Vagina (tissue), 2 donors: ENCODE measurements around the gene NUP205. TPM values are rescaled to one million over a fixed set of nuclear protein-coding genes. Genes with fewer than 3 reads are reported as not detected.

Source experiments
- DNase-seq, 2 donors: peaks; one replicate each; pipeline ENCODE4 v3.0.0-alpha.2; 2017; ENCODE audit errors: extremely low spot score in 2 of 2
- H3K27ac ChIP-seq: fragments of 200-600 bp; sonication (generic); one replicate; pipeline ENCODE4 v1.5.1; 2019
- H3K27me3 ChIP-seq: fragments of 200-600 bp; sonication (generic); one replicate; pipeline ENCODE4 v1.5.1; 2019
- H3K36me3 ChIP-seq, 2 donors: fragments of 200-600 bp; sonication (generic); one replicate each; pipeline ENCODE4 v1.5.1; 2017 to 2019
- H3K4me1 ChIP-seq: fragments of 200-600 bp; sonication (generic); one replicate; pipeline ENCODE4 v1.5.1; 2019
- H3K4me3 ChIP-seq, 2 donors: fragments of 200-600 bp; sonication (generic); 1 replicate in 1 of 2; 2 replicates in 1 of 2; pipeline ENCODE4 v1.5.1; 2016 to 2019
- H3K9me3 ChIP-seq: fragments of 200-600 bp; sonication (generic); one replicate; pipeline ENCODE4 v1.5.1; 2019
- POLR2A ChIP-seq, 2 donors: fragments of 450-650 bp; IDR thresholded peaks; one replicate each; pipeline ENCODE4 v1.6.1; 2017; ENCODE audit warnings: antibody characterized with exemption in 2 of 2, mild to moderate bottlenecking in 2 of 2, moderate library complexity in 2 of 2
- POLR2AphosphoS5 ChIP-seq, 2 donors: sonication (generic); formaldehyde crosslinking; IDR thresholded peaks; one replicate each; pipeline ENCODE4 v1.9.0; 2017; ENCODE audit warnings: antibody characterized with exemption in 2 of 2, mild to moderate bottlenecking in 2 of 2, low read depth in 1 of 2; ENCODE audit not compliant: insufficient read depth in 1 of 2
- intact Hi-C: fragments of 100-400 bp; cut with DNase I; formaldehyde crosslinking; loops from one replicate; pipeline ENCODE4 v1.15.1; 2023
- total RNA-seq: library from RNA; depleted of rRNA; stranded (reverse); fragments of >200 nt; gene quantifications from one replicate; pipeline ENCODE4 v1.2.3, GENCODE V29; 2016
- TF ChIP-seq, protein P1 (sequence below), 3 experiments: fragments of 450-650 bp in 2 of 3; fragments of 200-600 bp in 1 of 3; sonication (generic) in 1 of 3; IDR thresholded peaks; one replicate each; pipeline ENCODE4 v1.5.1; 2017 to 2019; ENCODE audit warnings: antibody characterized with exemption in 3 of 3, mild to moderate bottlenecking in 2 of 3, moderate library complexity in 2 of 3

NUP205 gene
- total RNA-seq, 1 donor from 2014 or later, result 28.2 TPM

DNA sequence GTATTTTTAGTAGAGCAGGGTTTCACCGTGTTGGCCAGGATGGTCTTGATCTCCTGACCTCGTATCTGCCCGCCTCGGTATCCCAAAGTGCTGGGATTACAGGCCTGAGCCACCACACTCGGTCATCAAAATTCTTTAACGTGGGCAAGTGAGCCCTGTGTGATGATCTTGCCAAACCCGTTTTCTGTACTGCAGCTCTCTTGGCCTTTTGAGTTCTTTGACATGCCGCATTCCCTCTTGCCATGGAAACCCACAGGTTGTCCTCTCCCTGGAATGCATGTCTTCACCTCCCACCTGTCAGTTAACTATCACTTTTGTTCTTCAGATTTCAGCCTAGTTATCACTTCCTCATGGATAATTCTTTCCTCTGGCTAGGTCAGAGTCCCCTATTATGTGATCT, 5.0 kb downstream of the NUP205 start:
- H3K36me3 ChIP-seq, result no peaks in the 10 kb centered on the region
- intact Hi-C loops, result loop anchor here (5.0 kb wide), 1 partner anchor 280 kb away; no protein-coding TSS in a partner anchor
- no peak overlapping the region for H3K4me3 ChIP-seq
- no peak for TF ChIP-seq POLR2AphosphoS5 (IDR thresholded peaks at IDR 0.05; ENCODE audit: insufficient read depth in 1 of 2, low read depth in 1 of 2)
- no peak for TF ChIP-seq POLR2A (IDR thresholded peaks at IDR 0.05)
- TF ChIP-seq, protein P1, sequence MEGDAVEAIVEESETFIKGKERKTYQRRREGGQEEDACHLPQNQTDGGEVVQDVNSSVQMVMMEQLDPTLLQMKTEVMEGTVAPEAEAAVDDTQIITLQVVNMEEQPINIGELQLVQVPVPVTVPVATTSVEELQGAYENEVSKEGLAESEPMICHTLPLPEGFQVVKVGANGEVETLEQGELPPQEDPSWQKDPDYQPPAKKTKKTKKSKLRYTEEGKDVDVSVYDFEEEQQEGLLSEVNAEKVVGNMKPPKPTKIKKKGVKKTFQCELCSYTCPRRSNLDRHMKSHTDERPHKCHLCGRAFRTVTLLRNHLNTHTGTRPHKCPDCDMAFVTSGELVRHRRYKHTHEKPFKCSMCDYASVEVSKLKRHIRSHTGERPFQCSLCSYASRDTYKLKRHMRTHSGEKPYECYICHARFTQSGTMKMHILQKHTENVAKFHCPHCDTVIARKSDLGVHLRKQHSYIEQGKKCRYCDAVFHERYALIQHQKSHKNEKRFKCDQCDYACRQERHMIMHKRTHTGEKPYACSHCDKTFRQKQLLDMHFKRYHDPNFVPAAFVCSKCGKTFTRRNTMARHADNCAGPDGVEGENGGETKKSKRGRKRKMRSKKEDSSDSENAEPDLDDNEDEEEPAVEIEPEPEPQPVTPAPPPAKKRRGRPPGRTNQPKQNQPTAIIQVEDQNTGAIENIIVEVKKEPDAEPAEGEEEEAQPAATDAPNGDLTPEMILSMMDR (IDR thresholded peaks at IDR 0.05), result no peak
- H3K27me3 ChIP-seq, result no peaks in the 10 kb centered on the region
- no peak overlapping the region for H3K27ac ChIP-seq
- H3K9me3 ChIP-seq, result no peaks in the 10 kb centered on the region
- H3K4me1 ChIP-seq, result peaks cover 18% of the 10 kb centered on the region
- no peak for DNase-seq

DNA sequence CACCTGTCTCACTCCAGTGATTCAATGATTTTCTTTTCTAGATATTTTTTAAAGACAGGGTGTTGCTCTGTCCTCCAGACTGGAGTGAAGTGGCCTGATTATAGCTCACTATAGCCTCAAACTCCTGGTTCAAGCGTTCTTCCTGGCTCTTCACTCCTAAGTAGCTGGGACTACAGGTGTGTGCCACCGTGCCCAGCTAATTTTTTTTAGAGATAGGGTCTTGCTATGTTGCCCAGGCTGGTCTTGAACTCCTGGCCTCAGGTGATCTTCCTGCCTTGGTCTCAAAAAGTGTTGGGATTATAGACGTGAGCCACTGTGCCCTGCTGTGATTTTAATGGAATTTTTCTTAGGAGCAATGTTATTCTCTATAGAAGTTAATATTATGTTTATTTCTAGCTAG, 14.1 kb downstream of the NUP205 start:
- H3K9me3 ChIP-seq, result no peaks in the 10 kb centered on the region
- H3K27me3 ChIP-seq, result no peaks in the 10 kb centered on the region
- intact Hi-C loops, result no loop called here
- no peaks in the 10 kb centered on the region for H3K4me1 ChIP-seq
- no peak overlapping the region for H3K4me3 ChIP-seq
- peaks cover 0 to 35% of the 10 kb centered on the region in 2 donors for H3K36me3 ChIP-seq
- TF ChIP-seq POLR2A (IDR thresholded peaks at IDR 0.05) (no peak), POLR2AphosphoS5 (IDR thresholded peaks at IDR 0.05; ENCODE audit: insufficient read depth in 1 of 2, low read depth in 1 of 2) (no peak)
- TF ChIP-seq, protein P1 (IDR thresholded peaks at IDR 0.05), result no peak
- H3K27ac ChIP-seq, result no peak overlapping the region
- no peak for DNase-seq

DNA sequence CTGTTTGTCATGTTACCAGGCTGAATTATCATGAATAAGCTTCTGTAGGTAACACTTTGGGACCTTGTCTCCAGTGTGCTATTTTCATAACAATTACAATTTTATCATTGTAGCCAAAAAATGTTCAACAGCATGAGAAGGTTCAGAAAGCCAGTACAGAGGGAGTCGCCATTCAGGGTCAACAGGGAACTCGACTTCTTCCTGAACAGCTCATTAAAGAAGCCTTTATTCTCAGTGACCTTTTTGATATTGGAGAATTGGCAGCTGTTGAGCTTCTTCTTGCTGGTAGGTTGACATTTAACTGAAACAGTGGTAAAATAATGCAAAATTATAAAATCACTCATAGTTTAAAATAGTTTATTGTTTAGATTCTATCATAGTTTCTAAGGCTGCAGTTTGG, 15.8 kb downstream of the NUP205 start:
- no peaks in the 10 kb centered on the region for H3K9me3 ChIP-seq
- peaks cover 0 to 51% of the 10 kb centered on the region in 2 donors for H3K36me3 ChIP-seq
- no peak for DNase-seq
- TF ChIP-seq, protein P1 (IDR thresholded peaks at IDR 0.05), result no peak
- TF ChIP-seq POLR2AphosphoS5 (IDR thresholded peaks at IDR 0.05; ENCODE audit: insufficient read depth in 1 of 2, low read depth in 1 of 2) (no peak), POLR2A (IDR thresholded peaks at IDR 0.05) (no peak)
- H3K27me3 ChIP-seq, result no peaks in the 10 kb centered on the region
- intact Hi-C loops, result no loop called here
- H3K27ac ChIP-seq, result no peak overlapping the region
- no peak overlapping the region for H3K4me3 ChIP-seq
- no peaks in the 10 kb centered on the region for H3K4me1 ChIP-seq

DNA sequence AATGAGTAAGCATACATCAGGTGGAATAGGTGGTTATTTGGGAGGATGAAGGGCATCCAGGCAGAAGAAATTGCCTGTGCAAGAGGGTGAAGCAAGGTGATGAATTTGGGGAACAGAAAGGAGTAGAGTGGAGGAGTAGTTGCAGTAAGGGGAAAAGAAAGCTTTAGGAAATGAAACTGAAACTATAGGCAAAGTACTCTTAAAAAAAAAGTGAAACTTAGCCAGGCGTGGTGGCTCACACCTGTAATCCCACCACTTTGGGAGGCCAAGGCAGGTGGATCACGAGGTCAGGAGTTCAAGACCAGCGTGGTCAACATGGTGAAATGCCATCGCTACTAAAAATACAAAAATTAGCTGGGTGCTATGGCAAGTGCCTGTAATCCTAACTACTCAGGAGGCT, 17.6 kb downstream of the NUP205 start:
- Histone ChIP-seq H3K9me3 (no peaks in the 10 kb centered on the region), H3K4me3 (no peak overlapping the region), H3K36me3 (peaks cover 0 to 68% of the 10 kb centered on the region in 2 donors), H3K27me3 (no peaks in the 10 kb centered on the region), H3K27ac (no peak overlapping the region), H3K4me1 (no peaks in the 10 kb centered on the region)
- DNase-seq, result no peak
- intact Hi-C loops, result no loop called here
- TF ChIP-seq POLR2AphosphoS5 (IDR thresholded peaks at IDR 0.05; ENCODE audit: insufficient read depth in 1 of 2, low read depth in 1 of 2) (no peak), POLR2A (IDR thresholded peaks at IDR 0.05) (no peak)
- TF ChIP-seq, protein P1 (IDR thresholded peaks at IDR 0.05), result no peak

DNA sequence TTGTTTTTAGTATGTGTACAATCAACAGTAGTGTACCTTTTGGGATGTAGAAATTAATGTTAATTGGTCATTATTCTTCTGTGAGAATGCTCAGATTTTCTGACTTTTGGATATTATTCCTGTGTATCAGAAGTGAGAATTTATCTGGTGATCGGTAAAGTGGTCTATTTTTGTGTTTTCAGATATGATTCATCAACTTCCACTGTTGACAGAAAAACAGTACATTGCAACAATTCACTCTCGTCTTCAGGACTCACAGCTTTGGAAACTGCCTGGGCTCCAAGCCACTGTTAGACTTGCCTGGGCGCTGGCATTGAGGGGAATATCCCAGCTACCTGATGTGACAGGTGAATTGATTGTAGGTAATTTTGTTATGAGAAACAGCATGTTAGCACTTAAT, 20.9 kb downstream of the NUP205 start:
- TF ChIP-seq, protein P1 (IDR thresholded peaks at IDR 0.05), result no peak
- TF ChIP-seq POLR2AphosphoS5 (IDR thresholded peaks at IDR 0.05; ENCODE audit: insufficient read depth in 1 of 2, low read depth in 1 of 2), result no peak
- TF ChIP-seq POLR2A (IDR thresholded peaks at IDR 0.05), result no peak
- Histone ChIP-seq H3K27me3 (no peaks in the 10 kb centered on the region), H3K27ac (no peak overlapping the region), H3K4me3 (no peak overlapping the region), H3K4me1 (no peaks in the 10 kb centered on the region), H3K36me3 (peaks cover 0 to 88% of the 10 kb centered on the region in 2 donors), H3K9me3 (no peaks in the 10 kb centered on the region)
- no peak for DNase-seq
- intact Hi-C loops, result no loop called here
